ENCODE measurements around the gene TMEM19.
"Not testable (repeated sequence)": the region's sequence is repeated elsewhere in the genome, so short reads cannot be mapped to it uniquely, and the experiment has no call there.

- TF ChIP-seq, protein P1, sequence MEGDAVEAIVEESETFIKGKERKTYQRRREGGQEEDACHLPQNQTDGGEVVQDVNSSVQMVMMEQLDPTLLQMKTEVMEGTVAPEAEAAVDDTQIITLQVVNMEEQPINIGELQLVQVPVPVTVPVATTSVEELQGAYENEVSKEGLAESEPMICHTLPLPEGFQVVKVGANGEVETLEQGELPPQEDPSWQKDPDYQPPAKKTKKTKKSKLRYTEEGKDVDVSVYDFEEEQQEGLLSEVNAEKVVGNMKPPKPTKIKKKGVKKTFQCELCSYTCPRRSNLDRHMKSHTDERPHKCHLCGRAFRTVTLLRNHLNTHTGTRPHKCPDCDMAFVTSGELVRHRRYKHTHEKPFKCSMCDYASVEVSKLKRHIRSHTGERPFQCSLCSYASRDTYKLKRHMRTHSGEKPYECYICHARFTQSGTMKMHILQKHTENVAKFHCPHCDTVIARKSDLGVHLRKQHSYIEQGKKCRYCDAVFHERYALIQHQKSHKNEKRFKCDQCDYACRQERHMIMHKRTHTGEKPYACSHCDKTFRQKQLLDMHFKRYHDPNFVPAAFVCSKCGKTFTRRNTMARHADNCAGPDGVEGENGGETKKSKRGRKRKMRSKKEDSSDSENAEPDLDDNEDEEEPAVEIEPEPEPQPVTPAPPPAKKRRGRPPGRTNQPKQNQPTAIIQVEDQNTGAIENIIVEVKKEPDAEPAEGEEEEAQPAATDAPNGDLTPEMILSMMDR (IDR thresholded peaks at IDR 0.05), result not testable (repeated sequence)
- not testable (repeated sequence) for TF ChIP-seq POLR2A (IDR thresholded peaks at IDR 0.05)
These were observed 1.3 kb downstream of the TMEM19 start for GRCh38 chr12:71687172-71687571.
